Mucosa of descending colon (tissue), 3 donors: ENCODE data around the gene PNPLA4. TPM values are rescaled to one million over a fixed set of nuclear protein-coding genes. Genes with fewer than 3 reads are reported as not detected.

Experiments used
- ATAC-seq: fragments of 200-7000 bp; cut with Tn5 transposase; one replicate; pipeline ENCODE4 v1.9.1; 2020; ENCODE audit warnings: mild to moderate bottlenecking, moderate library complexity
- DNase-seq, 3 donors: peaks; one replicate each; pipeline ENCODE4 v3.0.0-alpha.2; 2020
- H3K36me3 ChIP-seq: fragments of 200-600 bp; one replicate; pipeline ENCODE4 v1.8.0; 2021; ENCODE audit warnings: low read depth, mild to moderate bottlenecking
- H3K4me1 ChIP-seq: fragments of 200-600 bp; one replicate; pipeline ENCODE4 v1.8.0; 2021; ENCODE audit warnings: low read depth, mild to moderate bottlenecking
- H3K4me3 ChIP-seq: fragments of 200-600 bp; one replicate; pipeline ENCODE4 v1.8.0; 2021; ENCODE audit warnings: mild to moderate bottlenecking
- H3K9me3 ChIP-seq: fragments of 200-600 bp; one replicate; pipeline ENCODE4 v1.8.0; 2021; ENCODE audit warnings: mild to moderate bottlenecking
- intact Hi-C, 2 donors: fragments of 100-400 bp; cut with DNase I in 1 of 2; cut with micrococcal nuclease in 1 of 2; formaldehyde crosslinking; loops; one replicate each; pipeline versions ENCODE4 v1.11.0 to v1.11.1; 2022; cut with DNase I, micrococcal nuclease
- long read RNA-seq, 2 donors: library from polyadenylated mRNA; unstranded; transcript quantifications; one replicate each; pipeline ENCODE4 v2.0.0, GENCODE V29; 2019 to 2021
- total RNA-seq, 3 donors: library from RNA; stranded (reverse); fragmentation: NEBNext Ultra II Directional in 2 of 3; extraction: Animal tissue kit (Norgen Biotek cat#: 25700) in 2 of 3; gene quantifications; one replicate each; pipeline versions ENCODE4 v1.2.1 to v1.2.4, GENCODE V29; 2021 to 2023
- TF ChIP-seq, protein P1 (sequence below): fragments of 200-600 bp; IDR thresholded peaks from one replicate; pipeline ENCODE4 v1.8.0; 2022; ENCODE audit warnings: antibody characterized with exemption, mild to moderate bottlenecking
- donor health status: DM: no; HTN: no; CAD: no; lungs with moderate emphysema.
- donor health status: DM: no; HTN: no; CAD: no.
- donor health status: DM: no; HTN: yes; CAD: no.

The PNPLA4 gene, protein sequence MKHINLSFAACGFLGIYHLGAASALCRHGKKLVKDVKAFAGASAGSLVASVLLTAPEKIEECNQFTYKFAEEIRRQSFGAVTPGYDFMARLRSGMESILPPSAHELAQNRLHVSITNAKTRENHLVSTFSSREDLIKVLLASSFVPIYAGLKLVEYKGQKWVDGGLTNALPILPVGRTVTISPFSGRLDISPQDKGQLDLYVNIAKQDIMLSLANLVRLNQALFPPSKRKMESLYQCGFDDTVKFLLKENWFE
- 10 to 100 TPM in 2 of 3 donors, 1 to 10 TPM in 1; 9.3 to 28.6 (median 18.0) TPM for total RNA-seq
- long read RNA-seq, donor 1, transcript PNPLA4-201 (7 exons, 3,372 nt) = major isoform, 7 of 10 reads
- long read RNA-seq, donor 1, partial matches to known transcripts = 0 of 10 reads
- long read RNA-seq, donor 1, other reads (novel, unspliced or antisense) = 0 of 10 reads
- long read RNA-seq, donor 2, transcript PNPLA4-201 (7 exons, 3,372 nt) = major isoform, 10 of 11 reads
- long read RNA-seq, donor 2, partial matches to known transcripts = 1 of 11 reads
- long read RNA-seq, donor 2, other reads (novel, unspliced or antisense) = 0 of 11 reads

DNA sequence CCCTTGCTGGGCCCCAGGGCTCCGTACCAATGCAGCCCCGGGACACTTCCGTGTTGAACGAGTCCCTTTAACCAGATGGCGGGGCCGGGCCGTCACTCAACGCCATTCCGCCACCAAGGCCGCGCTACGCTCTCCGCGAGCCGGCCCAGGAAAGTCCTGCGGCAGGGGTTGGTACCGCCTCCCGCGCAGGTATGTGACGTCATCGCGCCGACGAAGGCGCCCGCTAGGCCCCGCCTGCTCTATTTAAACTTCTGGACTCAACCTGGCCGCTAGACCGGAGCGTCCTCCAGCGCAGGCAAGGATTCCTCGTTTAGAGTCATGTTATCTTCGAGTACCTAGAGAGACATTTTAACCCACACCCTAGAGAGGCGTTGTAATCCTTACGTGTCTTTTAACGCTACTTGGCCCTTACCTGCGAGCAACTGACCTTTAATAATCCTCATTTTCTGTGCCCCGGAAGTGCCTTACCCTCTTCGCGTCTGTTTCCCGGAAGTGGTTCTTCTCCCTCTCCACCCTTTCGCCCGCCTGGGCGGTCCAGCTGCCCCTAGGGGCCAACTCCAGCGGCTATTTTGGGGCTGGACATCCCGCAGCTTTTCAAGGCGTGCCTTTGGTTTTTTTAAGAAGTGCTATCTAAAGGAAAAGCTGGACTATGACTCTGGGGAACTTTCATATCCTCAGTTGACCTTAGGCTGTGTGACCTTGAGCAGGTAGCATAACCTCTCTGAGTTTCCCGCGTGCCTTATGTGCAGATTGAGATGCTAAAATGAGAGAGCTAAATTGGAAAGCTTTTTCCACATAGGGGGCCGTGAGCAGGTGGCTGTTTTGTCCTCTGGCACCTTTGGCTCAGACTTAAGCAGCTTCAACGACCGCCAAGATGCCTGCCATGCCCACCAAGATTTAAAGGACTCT lies at the start of gene PNPLA4:
PNPLA4 (minus strand) TSS at position 155 of the 909 bp plus-strand sequence. CDS start 1,294 bp downstream, outside the sequence.
- Histone ChIP-seq H3K4me1 (no peaks in the 10 kb centered on the region), H3K9me3 (no peaks in the 10 kb centered on the region), H3K4me3 (peak within 1 kb of the TSS; percentile 24), H3K36me3 (no peaks in the 10 kb centered on the region)
- ATAC-seq (peak; percentile 98), DNase-seq (peak; percentile 87 to 95 (median 89))
- intact Hi-C loops = no loop called here
- TF ChIP-seq, protein P1, sequence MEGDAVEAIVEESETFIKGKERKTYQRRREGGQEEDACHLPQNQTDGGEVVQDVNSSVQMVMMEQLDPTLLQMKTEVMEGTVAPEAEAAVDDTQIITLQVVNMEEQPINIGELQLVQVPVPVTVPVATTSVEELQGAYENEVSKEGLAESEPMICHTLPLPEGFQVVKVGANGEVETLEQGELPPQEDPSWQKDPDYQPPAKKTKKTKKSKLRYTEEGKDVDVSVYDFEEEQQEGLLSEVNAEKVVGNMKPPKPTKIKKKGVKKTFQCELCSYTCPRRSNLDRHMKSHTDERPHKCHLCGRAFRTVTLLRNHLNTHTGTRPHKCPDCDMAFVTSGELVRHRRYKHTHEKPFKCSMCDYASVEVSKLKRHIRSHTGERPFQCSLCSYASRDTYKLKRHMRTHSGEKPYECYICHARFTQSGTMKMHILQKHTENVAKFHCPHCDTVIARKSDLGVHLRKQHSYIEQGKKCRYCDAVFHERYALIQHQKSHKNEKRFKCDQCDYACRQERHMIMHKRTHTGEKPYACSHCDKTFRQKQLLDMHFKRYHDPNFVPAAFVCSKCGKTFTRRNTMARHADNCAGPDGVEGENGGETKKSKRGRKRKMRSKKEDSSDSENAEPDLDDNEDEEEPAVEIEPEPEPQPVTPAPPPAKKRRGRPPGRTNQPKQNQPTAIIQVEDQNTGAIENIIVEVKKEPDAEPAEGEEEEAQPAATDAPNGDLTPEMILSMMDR = no peak

DNA sequence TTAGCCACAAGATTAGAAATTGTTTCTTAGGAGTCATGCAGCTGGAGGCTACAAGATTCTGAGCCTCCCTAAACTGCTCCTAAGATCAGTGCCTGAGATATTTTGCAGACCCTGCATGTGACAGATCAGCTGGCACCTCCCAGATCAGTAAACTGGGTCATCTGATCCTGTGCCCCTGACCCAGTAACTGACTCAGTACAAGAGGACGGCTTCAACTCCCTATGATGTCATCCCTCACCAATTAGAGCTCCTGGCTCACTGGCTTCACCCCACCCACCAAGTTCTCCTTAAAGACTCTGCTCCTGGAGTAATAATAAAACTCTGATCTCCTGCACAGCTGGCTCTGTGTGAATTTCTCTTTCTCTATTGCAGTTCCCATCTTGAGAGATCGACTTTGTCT lies 45.4 kb upstream of the PNPLA4 start:
- no peak for ATAC-seq
- Histone ChIP-seq H3K9me3 (no peaks in the 10 kb centered on the region), H3K4me1 (no peaks in the 10 kb centered on the region), H3K4me3 (no peak overlapping the region), H3K36me3 (no peaks in the 10 kb centered on the region)
- intact Hi-C loops = no loop called here
- DNase-seq = no peak
- TF ChIP-seq, protein P1 = no peak

DNA sequence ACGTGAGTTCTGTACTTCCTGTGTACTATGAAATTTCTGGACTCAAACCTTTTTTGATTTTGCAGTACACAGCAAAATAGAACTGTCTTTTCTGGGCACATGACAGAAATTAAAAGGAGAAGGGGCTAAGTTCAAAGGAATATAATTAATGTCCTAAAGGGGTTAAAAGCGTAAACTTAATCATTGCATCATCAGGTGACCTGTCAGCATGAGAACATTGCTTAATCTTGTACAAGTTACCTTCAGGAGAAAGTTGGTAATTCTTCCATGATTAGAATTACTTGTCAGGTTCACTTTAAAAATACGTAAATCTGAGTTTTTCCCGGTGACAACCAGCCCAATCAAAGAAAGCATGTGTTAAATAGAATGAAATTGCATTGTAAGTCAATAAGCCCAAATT lies 43.2 kb upstream of the PNPLA4 start:
- ATAC-seq (no peak), DNase-seq (no peak)
- intact Hi-C loops = no loop called here
- no peak overlapping the region for H3K4me3 ChIP-seq
- no peaks in the 10 kb centered on the region for H3K9me3 ChIP-seq
- no peaks in the 10 kb centered on the region for H3K36me3 ChIP-seq
- no peaks in the 10 kb centered on the region for H3K4me1 ChIP-seq
- TF ChIP-seq, protein P1 = no peak

DNA sequence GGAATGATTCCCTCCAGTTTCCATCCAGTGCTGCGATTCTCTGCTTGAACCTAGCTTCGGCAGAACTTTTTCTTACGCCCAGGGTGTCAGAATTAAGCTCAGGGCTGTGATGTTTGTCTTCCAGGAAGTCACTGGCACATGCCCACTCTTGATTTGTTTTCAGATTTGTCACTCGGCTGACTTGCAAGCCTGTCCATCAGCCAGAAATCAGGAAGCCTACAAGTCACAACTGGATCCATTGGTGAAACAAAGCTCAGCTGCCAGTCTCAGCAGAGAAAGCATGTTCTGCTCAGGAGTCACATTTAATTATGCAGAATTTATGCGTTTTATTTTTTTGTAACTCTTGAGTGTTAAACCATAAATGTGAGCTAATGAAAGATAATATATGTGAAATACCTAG lies 38.2 kb upstream of the PNPLA4 start:
- Histone ChIP-seq H3K4me3 (no peak overlapping the region), H3K4me1 (no peaks in the 10 kb centered on the region), H3K36me3 (no peaks in the 10 kb centered on the region), H3K9me3 (no peaks in the 10 kb centered on the region)
- TF ChIP-seq, protein P1 = no peak
- DNase-seq (no peak), ATAC-seq (no peak)
- intact Hi-C loops = no loop called here

DNA sequence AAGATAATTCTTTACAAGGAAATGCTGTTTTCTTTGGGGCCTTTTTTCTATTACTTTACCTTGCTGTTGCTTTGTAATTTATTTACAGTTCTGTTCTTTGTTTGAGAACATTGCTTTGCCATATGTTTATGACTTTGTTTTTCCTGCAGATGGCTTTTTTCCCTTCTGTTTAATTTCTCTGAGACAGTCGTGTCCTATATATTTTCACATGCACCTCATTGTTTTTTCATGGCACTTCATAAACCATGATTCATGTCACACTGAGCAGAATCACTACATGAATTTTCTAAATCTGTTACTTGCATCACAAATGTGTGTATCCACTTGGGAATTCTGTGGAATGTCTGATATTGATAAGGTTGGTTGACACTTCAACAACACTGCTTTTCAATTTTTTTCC lies 33.0 kb upstream of the PNPLA4 start:
- Histone ChIP-seq H3K9me3 (no peaks in the 10 kb centered on the region), H3K4me3 (no peak overlapping the region), H3K36me3 (no peaks in the 10 kb centered on the region), H3K4me1 (no peaks in the 10 kb centered on the region)
- intact Hi-C loops = no loop called here
- TF ChIP-seq, protein P1 = no peak
- ATAC-seq = no peak
- DNase-seq = no peak
